H9 (cell line): ENCODE data around the gene AP4S1. TPM values are rescaled to one million over a fixed set of nuclear protein-coding genes. Genes with fewer than 3 reads are reported as not detected.

Experiments used
- DNase-seq: peaks from one replicate; pipeline ENCODE4 v3.0.0-alpha.2; 2017
- H2AFZ ChIP-seq: one replicate; pipeline ENCODE4 v1.6.1; 2013; ENCODE audit warnings: mild to moderate bottlenecking, low read length, control low read depth, moderate library complexity
- H2AK5ac ChIP-seq: 2 replicates; pipeline ENCODE4 v1.6.1; 2013; ENCODE audit warnings: low read length, control low read depth, mixed read lengths; ENCODE audit not compliant: insufficient read length
- H2BK120ac ChIP-seq: one replicate; pipeline ENCODE4 v1.6.1; 2013; ENCODE audit warnings: low read depth, mild to moderate bottlenecking, low read length, control low read depth, inconsistent platforms; ENCODE audit not compliant: poor library complexity, severe bottlenecking
- H2BK12ac ChIP-seq: 2 replicates; pipeline ENCODE4 v1.6.1; 2013; ENCODE audit warnings: low read length, control low read depth, mixed read lengths, low read depth; ENCODE audit not compliant: insufficient read length
- H2BK15ac ChIP-seq: 2 replicates; pipeline ENCODE4 v1.6.1; 2013; ENCODE audit warnings: low read depth, low read length, control low read depth
- H2BK20ac ChIP-seq: one replicate; pipeline ENCODE4 v1.6.1; 2013; ENCODE audit warnings: low read depth, mild to moderate bottlenecking, low read length, control low read depth, inconsistent platforms; ENCODE audit not compliant: poor library complexity, severe bottlenecking
- H2BK5ac ChIP-seq: 2 replicates; pipeline ENCODE4 v1.6.1; 2013; ENCODE audit warnings: low read length, control low read depth, mixed read lengths; ENCODE audit not compliant: insufficient read length
- H3K14ac ChIP-seq: 2 replicates; pipeline ENCODE4 v1.6.1; 2013; ENCODE audit warnings: low read length, control low read depth; ENCODE audit not compliant: insufficient read depth
- H3K18ac ChIP-seq: 2 replicates; pipeline ENCODE4 v1.6.1; 2013; ENCODE audit warnings: low read depth, mild to moderate bottlenecking, mixed read lengths, low read length, control low read depth; ENCODE audit not compliant: insufficient read length
- H3K23ac ChIP-seq: 2 replicates; pipeline ENCODE4 v1.6.1; 2013; ENCODE audit warnings: low read length, control low read depth, mixed read lengths, low read depth; ENCODE audit not compliant: insufficient read length
- H3K23me2 ChIP-seq: 2 replicates; pipeline ENCODE4 v1.6.1; 2013; ENCODE audit warnings: low read depth, mild to moderate bottlenecking, mixed read lengths, low read length, control low read depth; ENCODE audit not compliant: insufficient read length, poor library complexity, severe bottlenecking
- H3K27ac ChIP-seq: 2 replicates; pipeline ENCODE4 v1.5.1; 2013; ENCODE audit warnings: low read length, control low read depth, mixed read lengths, low read depth; ENCODE audit not compliant: insufficient read length
- H3K27me3 ChIP-seq: 2 replicates; pipeline ENCODE4 v1.6.1; 2013; ENCODE audit warnings: low read length, control low read depth, inconsistent platforms; ENCODE audit not compliant: insufficient read depth
- H3K4ac ChIP-seq: 2 replicates; pipeline ENCODE4 v1.6.1; 2013; ENCODE audit warnings: low read depth, mild to moderate bottlenecking, control low read depth, inconsistent platforms, low read length, moderate library complexity
- H3K4me1 ChIP-seq: 2 replicates; pipeline ENCODE4 v1.6.1; 2013; ENCODE audit warnings: low read length, control low read depth, inconsistent platforms; ENCODE audit not compliant: insufficient read depth
- H3K4me2 ChIP-seq: 2 replicates; pipeline ENCODE4 v1.6.1; 2013; ENCODE audit warnings: low read length, control low read depth, mixed read lengths; ENCODE audit not compliant: insufficient read length, insufficient read depth
- H3K56ac ChIP-seq: 2 replicates; pipeline ENCODE4 v1.6.1; 2013; ENCODE audit warnings: low read depth, mild to moderate bottlenecking, mixed read lengths, low read length, control low read depth; ENCODE audit not compliant: insufficient read length
- H3K79me1 ChIP-seq: 2 replicates; pipeline ENCODE4 v1.6.1; 2013; ENCODE audit warnings: low read depth, mild to moderate bottlenecking, moderate library complexity, low read length, control low read depth, inconsistent platforms; ENCODE audit not compliant: insufficient read depth, poor library complexity, severe bottlenecking
- H3K79me2 ChIP-seq: 2 replicates; pipeline ENCODE4 v1.6.1; 2013; ENCODE audit warnings: low read length, control low read depth, inconsistent platforms; ENCODE audit not compliant: insufficient read depth
- H3K9ac ChIP-seq: 2 replicates; pipeline ENCODE4 v1.6.1; 2013; ENCODE audit warnings: low read length, control low read depth, mixed read lengths; ENCODE audit not compliant: insufficient read length; ENCODE audit errors: extremely low read depth
- H3K9me3 ChIP-seq: one replicate; pipeline ENCODE4 v1.6.1; 2013; ENCODE audit warnings: low read depth, low read length, inconsistent platforms; ENCODE audit not compliant: control insufficient read depth
- H3T11ph ChIP-seq: one replicate; pipeline ENCODE4 v1.6.1; 2013; ENCODE audit warnings: mild to moderate bottlenecking, low read length, control low read depth, inconsistent platforms
- H4K20me1 ChIP-seq: one replicate; pipeline ENCODE4 v1.6.1; 2013; ENCODE audit not compliant: control insufficient read depth, insufficient read length, insufficient read depth
- H4K5ac ChIP-seq: 2 replicates; pipeline ENCODE4 v1.6.1; 2013; ENCODE audit warnings: low read depth, mild to moderate bottlenecking, mixed read lengths, low read length, control low read depth; ENCODE audit not compliant: insufficient read length
- H4K8ac ChIP-seq: replicated peaks from 2 replicates; pipeline ENCODE4 v1.6.1; 2013; ENCODE audit warnings: low read length, control low read depth, mixed read lengths, low read depth; ENCODE audit not compliant: insufficient read length
- H4K91ac ChIP-seq: 2 replicates; pipeline ENCODE4 v1.6.1; 2013; ENCODE audit warnings: low read depth, mild to moderate bottlenecking, moderate library complexity, mixed read lengths, low read length, control low read depth; ENCODE audit not compliant: insufficient read length
- H3K27ac Mint-ChIP-seq, 3 experiments: 2 replicates in 2 of 3; 3 replicates in 1 of 3; pipeline ENCODE4 v1.8.0; 2020 to 2021; ENCODE audit warnings: mixed read lengths in 3 of 3, mild to moderate bottlenecking in 1 of 3, moderate library complexity in 1 of 3
- H3K27me3 Mint-ChIP-seq: 2 replicates; pipeline ENCODE4 v1.8.0; 2021; ENCODE audit warnings: low read depth, mild to moderate bottlenecking, moderate library complexity, mixed read lengths
- H3K36me3 Mint-ChIP-seq, 3 experiments: 2 replicates in 2 of 3; 3 replicates in 1 of 3; pipeline ENCODE4 v1.8.0; 2020 to 2021; ENCODE audit warnings: low read depth in 3 of 3, mixed read lengths in 3 of 3; ENCODE audit not compliant: insufficient read depth in 1 of 3
- H3K4me1 Mint-ChIP-seq, 2 experiments: 2 replicates each; pipeline ENCODE4 v1.8.0; 2020; ENCODE audit warnings: mixed read lengths in 2 of 2
- H3K4me3 Mint-ChIP-seq, 2 experiments: 2 replicates in 1 of 2; 3 replicates in 1 of 2; pipeline ENCODE4 v1.8.0; 2020 to 2021; ENCODE audit warnings: mild to moderate bottlenecking in 2 of 2, mixed read lengths in 2 of 2, moderate library complexity in 1 of 2
- H3K9me3 Mint-ChIP-seq, 2 experiments: 2 replicates in 1 of 2; 3 replicates in 1 of 2; pipeline ENCODE4 v1.8.0; 2020; ENCODE audit warnings: mild to moderate bottlenecking in 2 of 2, mixed read lengths in 2 of 2, moderate library complexity in 1 of 2
- CTCF ChIP-seq: fragments of 200-600 bp; sonication (generic); conservative IDR thresholded peaks from 3 replicates; pipeline ENCODE4 v1.8.0; 2021; ENCODE audit warnings: antibody characterized with exemption, mild to moderate bottlenecking
- WGBS: extraction: QIAGEN DNeasy Blood & Tissue Kit; methylation state at CpG from one replicate; pipeline ENCODE4 v1.1.7; 2013; ENCODE audit warnings: missing lambda C conversion rate, low lambda C conversion rate, mixed read lengths; ENCODE audit not compliant: insufficient read length; ENCODE audit errors: extremely low coverage; 5-methylcytosine and 5-hydroxymethylcytosine counted together
- total RNA-seq: library from RNA; stranded (reverse); gene quantifications from 2 replicates; pipeline ENCODE4 v1.2.1, GENCODE V29; 2021

AP4S1 gene
- total RNA-seq, 1 experiment from 2014 or later = 13.7 TPM

- no peak overlapping the region for H2AFZ ChIP-seq
- H4K20me1 ChIP-seq = no peaks in the 10 kb centered on the region
Measured at GRCh38 chr14:31013841-31014240, 11.6 kb upstream of the AP4S1 start.

More at GRCh38 chr14:31013841-31014240, 11.6 kb upstream of the AP4S1 start:
- H3K27me3 ChIP-seq = no peaks in the 10 kb centered on the region; the same call in 1 of the 2 replicates
- no peak overlapping the region for H2BK15ac ChIP-seq
- DNase-seq = no peak
- no peak overlapping the region for H4K5ac ChIP-seq
- H2BK20ac ChIP-seq = no peak overlapping the region
- H2BK120ac ChIP-seq = no peak overlapping the region
- H3K9me3 ChIP-seq = no peaks in the 10 kb centered on the region
- no peak overlapping the region for H2AK5ac ChIP-seq
- no peak overlapping the region for H3K27ac Mint-ChIP-seq
- H3K4me3 Mint-ChIP-seq = no peak overlapping the region
- H3T11ph ChIP-seq = no peak overlapping the region
- no peak overlapping the region for H3K18ac ChIP-seq
- H3K9me3 Mint-ChIP-seq = no peaks in the 10 kb centered on the region
- no peaks in the 10 kb centered on the region for H3K4me1 ChIP-seq
- H4K8ac ChIP-seq = no peak overlapping the region
- TF ChIP-seq CTCF = no peak
- H3K79me2 ChIP-seq = peaks cover 39% of the 10 kb centered on the region; the same call in 1 of the 2 replicates
- no peak overlapping the region for H3K23ac ChIP-seq
- H2BK5ac ChIP-seq = no peak overlapping the region
- H3K14ac ChIP-seq = no peak overlapping the region
- WGBS = no CpG with 5 or more reads among the region's 4 CpGs
- H3K27ac ChIP-seq = no peak overlapping the region
- no peak overlapping the region for H4K91ac ChIP-seq
- H3K4me2 ChIP-seq = no peak overlapping the region
- no peak overlapping the region for H3K9ac ChIP-seq
- H3K36me3 Mint-ChIP-seq = peaks cover 5 to 23% (median 21%) of the 10 kb centered on the region in 3 experiments; a peak in 5 of 7 replicates
- no peaks in the 10 kb centered on the region for H3K27me3 Mint-ChIP-seq
- peaks cover 18% of the 10 kb centered on the region for H3K79me1 ChIP-seq
- H3K4me1 Mint-ChIP-seq = peaks cover 5 to 10% of the 10 kb centered on the region in 2 experiments; a peak in 2 of 4 replicates
- H3K23me2 ChIP-seq = no peaks in the 10 kb centered on the region
- no peak overlapping the region for H3K4ac ChIP-seq
- no peak overlapping the region for H3K56ac ChIP-seq
- H2BK12ac ChIP-seq = no peak overlapping the region
